Mucosa of descending colon (tissue), 3 donors: ENCODE measurements around the gene CYTH3. TPM values are rescaled to one million over a fixed set of nuclear protein-coding genes. Genes with fewer than 3 reads are reported as not detected.
"Not testable (repeated sequence)": the region's sequence is repeated elsewhere in the genome, so short reads cannot be mapped to it uniquely, and the experiment has no call there.

ENCODE experiments used
- ATAC-seq: fragments of 200-7000 bp; cut with Tn5 transposase; one replicate; pipeline ENCODE4 v1.9.1; 2020; ENCODE audit warnings: mild to moderate bottlenecking, moderate library complexity
- DNase-seq, 3 donors: peaks; one replicate each; pipeline ENCODE4 v3.0.0-alpha.2; 2020
- H3K36me3 ChIP-seq: fragments of 200-600 bp; one replicate; pipeline ENCODE4 v1.8.0; 2021; ENCODE audit warnings: low read depth, mild to moderate bottlenecking
- H3K4me1 ChIP-seq: fragments of 200-600 bp; one replicate; pipeline ENCODE4 v1.8.0; 2021; ENCODE audit warnings: low read depth, mild to moderate bottlenecking
- H3K4me3 ChIP-seq: fragments of 200-600 bp; one replicate; pipeline ENCODE4 v1.8.0; 2021; ENCODE audit warnings: mild to moderate bottlenecking
- H3K9me3 ChIP-seq: fragments of 200-600 bp; one replicate; pipeline ENCODE4 v1.8.0; 2021; ENCODE audit warnings: mild to moderate bottlenecking
- CTCF ChIP-seq: fragments of 200-600 bp; IDR thresholded peaks from one replicate; pipeline ENCODE4 v1.8.0; 2022; ENCODE audit warnings: antibody characterized with exemption, mild to moderate bottlenecking
- intact Hi-C, 2 donors: fragments of 100-400 bp; cut with DNase I in 1 of 2; cut with micrococcal nuclease in 1 of 2; formaldehyde crosslinking; loops; one replicate each; pipeline versions ENCODE4 v1.11.0 to v1.11.1; 2022; cut with DNase I, micrococcal nuclease
- total RNA-seq, 3 donors: library from RNA; stranded (reverse); fragmentation: NEBNext Ultra II Directional in 2 of 3; extraction: Animal tissue kit (Norgen Biotek cat#: 25700) in 2 of 3; gene quantifications; one replicate each; pipeline versions ENCODE4 v1.2.1 to v1.2.4, GENCODE V29; 2021 to 2023
- donor health status: DM: no; HTN: no; CAD: no; lungs with moderate emphysema.
- donor health status: DM: no; HTN: no; CAD: no.
- donor health status: DM: no; HTN: yes; CAD: no.

CYTH3 gene
- total RNA-seq, 3 donors from 2014 or later: 10.4 to 23.2 (median 11.9) TPM

GRCh38 chr7:6294839-6295238 is 22.4 kb upstream of the CYTH3 start:
- ATAC-seq (no peak), DNase-seq (no peak)
- TF ChIP-seq CTCF: no peak
- Histone ChIP-seq H3K36me3 (no peaks in the 10 kb centered on the region), H3K4me1 (no peaks in the 10 kb centered on the region), H3K4me3 (no peak overlapping the region), H3K9me3 (no peaks in the 10 kb centered on the region)
- intact Hi-C loops: no loop called here

- intact Hi-C loops: no loop called here
- no peak for TF ChIP-seq CTCF
- Histone ChIP-seq H3K4me3 (no peak overlapping the region), H3K4me1 (no peaks in the 10 kb centered on the region), H3K9me3 (no peaks in the 10 kb centered on the region), H3K36me3 (no peaks in the 10 kb centered on the region)
- no peak for DNase-seq
- ATAC-seq: no peak
Observed at GRCh38 chr7:6293202-6293601, 20.8 kb upstream of the CYTH3 start.

- DNase-seq, intact Hi-C loops, ATAC-seq, H3K4me1 ChIP-seq, H3K36me3 ChIP-seq, H3K4me3 ChIP-seq, H3K9me3 ChIP-seq: not testable (repeated sequence)
Observed at GRCh38 chr7:6291941-6292340, 19.5 kb upstream of the CYTH3 start.

- intact Hi-C loops: no loop called here
- H3K9me3 ChIP-seq: no peaks in the 10 kb centered on the region
- H3K36me3 ChIP-seq: no peaks in the 10 kb centered on the region
- TF ChIP-seq CTCF: no peak
- ATAC-seq: no peak
- no peaks in the 10 kb centered on the region for H3K4me1 ChIP-seq
- no peak overlapping the region for H3K4me3 ChIP-seq
- DNase-seq: no peak
Observed at GRCh38 chr7:6291531-6291930, 19.1 kb upstream of the CYTH3 start.

- DNase-seq (no peak), ATAC-seq (no peak)
- TF ChIP-seq CTCF: no peak
- intact Hi-C loops: no loop called here
- H3K36me3 ChIP-seq: no peaks in the 10 kb centered on the region
- no peak overlapping the region for H3K4me3 ChIP-seq
- no peaks in the 10 kb centered on the region for H3K9me3 ChIP-seq
- H3K4me1 ChIP-seq: no peaks in the 10 kb centered on the region
Observed at GRCh38 chr7:6290319-6290741, 17.9 kb upstream of the CYTH3 start.

- ATAC-seq: no peak
- Histone ChIP-seq H3K4me1 (no peaks in the 10 kb centered on the region), H3K36me3 (no peaks in the 10 kb centered on the region), H3K9me3 (no peaks in the 10 kb centered on the region), H3K4me3 (no peak overlapping the region)
- no peak for TF ChIP-seq CTCF
- intact Hi-C loops: no loop called here
- no peak for DNase-seq
Observed at GRCh38 chr7:6288270-6288860, 15.9 kb upstream of the CYTH3 start.
